VCaP (cell line): ENCODE results near the gene TPGS1.

Experiments used
- H3K27ac ChIP-seq: fragments of 450-650 bp; 2 replicates; pipeline ENCODE4 v1.5.1; 2017
- TF ChIP-seq, protein P1 (sequence below): fragments of 450-650 bp; conservative IDR thresholded peaks from 2 replicates; pipeline ENCODE4 v1.5.1; 2017; ENCODE audit warnings: mild to moderate bottlenecking, moderate library complexity

TPGS1 gene

DNA sequence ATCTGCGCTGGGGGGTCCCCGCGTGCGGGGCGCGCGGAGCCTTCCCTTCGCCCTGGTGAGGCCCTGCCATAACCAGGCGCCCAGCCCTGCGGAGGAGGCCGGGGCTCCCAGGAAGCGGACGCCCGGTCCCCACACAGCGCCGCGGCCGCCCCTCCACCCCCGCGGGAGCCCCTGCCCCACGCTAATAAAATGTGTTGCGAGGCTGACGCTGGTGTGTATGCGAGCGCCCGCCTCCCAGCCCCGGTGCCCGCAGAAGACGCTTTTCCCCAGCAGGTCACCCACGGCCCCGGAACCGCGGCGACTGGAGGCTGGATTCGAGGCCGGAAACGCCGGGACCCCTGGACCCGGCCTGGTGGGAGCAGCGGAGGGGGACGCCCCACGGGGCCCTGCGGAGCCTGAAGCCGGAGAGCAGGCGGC, 12.2 kb downstream of the TPGS1 start:
- TF ChIP-seq, protein P1, sequence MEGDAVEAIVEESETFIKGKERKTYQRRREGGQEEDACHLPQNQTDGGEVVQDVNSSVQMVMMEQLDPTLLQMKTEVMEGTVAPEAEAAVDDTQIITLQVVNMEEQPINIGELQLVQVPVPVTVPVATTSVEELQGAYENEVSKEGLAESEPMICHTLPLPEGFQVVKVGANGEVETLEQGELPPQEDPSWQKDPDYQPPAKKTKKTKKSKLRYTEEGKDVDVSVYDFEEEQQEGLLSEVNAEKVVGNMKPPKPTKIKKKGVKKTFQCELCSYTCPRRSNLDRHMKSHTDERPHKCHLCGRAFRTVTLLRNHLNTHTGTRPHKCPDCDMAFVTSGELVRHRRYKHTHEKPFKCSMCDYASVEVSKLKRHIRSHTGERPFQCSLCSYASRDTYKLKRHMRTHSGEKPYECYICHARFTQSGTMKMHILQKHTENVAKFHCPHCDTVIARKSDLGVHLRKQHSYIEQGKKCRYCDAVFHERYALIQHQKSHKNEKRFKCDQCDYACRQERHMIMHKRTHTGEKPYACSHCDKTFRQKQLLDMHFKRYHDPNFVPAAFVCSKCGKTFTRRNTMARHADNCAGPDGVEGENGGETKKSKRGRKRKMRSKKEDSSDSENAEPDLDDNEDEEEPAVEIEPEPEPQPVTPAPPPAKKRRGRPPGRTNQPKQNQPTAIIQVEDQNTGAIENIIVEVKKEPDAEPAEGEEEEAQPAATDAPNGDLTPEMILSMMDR, result no peak
- H3K27ac ChIP-seq, result no peak overlapping the region

DNA sequence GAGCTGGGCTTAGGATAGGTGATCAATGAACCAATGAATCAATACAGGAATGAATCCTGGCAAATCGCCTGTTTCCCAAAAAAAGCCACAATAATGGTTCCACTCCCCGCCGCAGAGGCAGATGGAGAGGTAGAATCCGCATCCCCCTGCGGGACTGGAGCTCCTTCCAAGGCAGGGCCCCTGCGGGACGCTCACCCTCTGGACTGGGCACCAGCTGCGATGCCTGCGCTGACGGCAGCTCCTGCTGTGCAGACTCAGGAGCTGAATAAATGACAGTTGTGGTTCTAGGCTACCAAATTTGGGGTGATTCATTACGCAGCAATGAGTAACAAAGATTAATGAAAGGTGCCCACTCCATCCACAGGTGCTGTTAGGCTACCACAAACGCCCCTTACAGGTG, 15.4 kb downstream of the TPGS1 start:
- TF ChIP-seq, protein P1, result no peak
- no peak overlapping the region for H3K27ac ChIP-seq

DNA sequence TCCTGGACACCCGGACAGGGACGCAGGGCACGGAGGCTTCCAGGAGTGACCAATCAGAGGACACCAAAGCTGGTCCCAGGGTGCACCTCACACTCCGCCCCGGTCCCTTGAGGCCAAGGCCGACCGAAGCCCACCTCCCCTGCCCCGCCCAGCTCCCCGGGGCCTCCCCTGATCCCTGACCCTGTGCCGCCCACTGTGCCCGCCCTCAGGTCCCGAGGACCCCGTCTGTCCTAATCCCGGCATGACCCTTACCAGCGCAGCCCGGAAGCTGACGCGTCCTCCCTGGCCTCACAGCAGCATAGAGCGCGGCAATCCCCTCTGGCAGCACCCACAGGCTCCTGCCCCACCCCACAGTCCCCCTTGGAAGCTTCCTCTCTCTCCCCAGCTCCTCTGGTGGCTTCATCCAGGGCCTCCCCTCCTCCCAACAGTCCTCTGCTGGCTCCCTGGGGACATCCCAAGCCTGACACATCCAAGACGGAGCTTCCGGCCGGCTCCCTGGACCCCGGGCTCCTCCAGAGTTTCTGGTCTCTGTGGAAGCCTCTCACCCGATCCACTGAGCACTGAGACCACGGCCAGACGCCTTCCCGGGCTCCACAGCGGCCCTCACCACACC, 16.9 kb downstream of the TPGS1 start:
- H3K27ac ChIP-seq, result no peak overlapping the region
- TF ChIP-seq, protein P1, result no peak

DNA sequence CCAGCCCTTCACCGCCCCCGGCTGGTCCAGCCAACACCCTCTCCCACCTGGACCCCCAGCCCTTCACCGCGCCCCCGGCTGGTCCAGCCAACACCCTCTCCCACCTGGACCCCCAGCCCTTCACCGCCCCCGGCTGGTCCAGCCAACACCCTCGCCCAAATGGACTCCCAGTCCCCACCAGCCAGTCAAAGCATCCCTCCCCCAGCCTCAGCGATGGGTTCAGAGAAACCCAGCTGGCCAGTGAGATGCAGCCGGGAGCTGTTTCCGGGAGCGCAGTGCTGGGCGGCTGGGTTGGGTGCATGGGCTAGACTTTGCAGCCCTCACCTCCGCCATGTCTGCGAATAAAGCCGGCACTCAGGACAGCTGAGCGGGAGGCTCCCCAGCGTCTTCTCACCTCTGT, 17.7 kb downstream of the TPGS1 start:
- TF ChIP-seq, protein P1, result no peak
- no peak overlapping the region for H3K27ac ChIP-seq

DNA sequence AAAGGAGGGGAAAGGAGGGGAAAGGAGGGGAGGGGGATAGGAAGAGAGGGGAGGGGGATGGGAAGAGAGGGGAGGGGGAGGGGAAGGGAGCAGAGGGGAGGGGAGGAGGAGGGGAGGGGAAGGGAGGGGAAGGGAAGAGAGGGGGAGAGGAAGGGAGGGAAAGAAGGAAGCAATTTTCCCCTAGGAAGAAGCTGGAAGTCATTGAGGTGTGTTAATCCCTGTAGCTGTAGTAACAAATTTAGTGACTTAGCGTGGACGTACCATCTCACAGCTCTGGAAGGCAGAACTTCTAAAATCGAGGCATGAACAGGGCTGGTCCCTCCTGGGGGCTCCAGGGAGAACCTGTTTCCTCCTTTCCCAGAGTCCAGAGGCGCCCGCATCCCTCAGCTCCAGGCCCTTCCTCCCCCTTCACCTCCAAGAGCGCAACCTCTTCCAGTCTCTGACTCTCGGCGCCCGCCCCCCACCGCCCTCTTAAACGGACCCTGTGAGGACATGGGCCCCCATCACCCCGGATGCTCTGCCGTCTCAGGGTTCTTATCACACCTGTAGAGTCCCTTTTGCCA, 18.6 kb downstream of the TPGS1 start:
- no peak overlapping the region for H3K27ac ChIP-seq
- TF ChIP-seq, protein P1, result no peak

DNA sequence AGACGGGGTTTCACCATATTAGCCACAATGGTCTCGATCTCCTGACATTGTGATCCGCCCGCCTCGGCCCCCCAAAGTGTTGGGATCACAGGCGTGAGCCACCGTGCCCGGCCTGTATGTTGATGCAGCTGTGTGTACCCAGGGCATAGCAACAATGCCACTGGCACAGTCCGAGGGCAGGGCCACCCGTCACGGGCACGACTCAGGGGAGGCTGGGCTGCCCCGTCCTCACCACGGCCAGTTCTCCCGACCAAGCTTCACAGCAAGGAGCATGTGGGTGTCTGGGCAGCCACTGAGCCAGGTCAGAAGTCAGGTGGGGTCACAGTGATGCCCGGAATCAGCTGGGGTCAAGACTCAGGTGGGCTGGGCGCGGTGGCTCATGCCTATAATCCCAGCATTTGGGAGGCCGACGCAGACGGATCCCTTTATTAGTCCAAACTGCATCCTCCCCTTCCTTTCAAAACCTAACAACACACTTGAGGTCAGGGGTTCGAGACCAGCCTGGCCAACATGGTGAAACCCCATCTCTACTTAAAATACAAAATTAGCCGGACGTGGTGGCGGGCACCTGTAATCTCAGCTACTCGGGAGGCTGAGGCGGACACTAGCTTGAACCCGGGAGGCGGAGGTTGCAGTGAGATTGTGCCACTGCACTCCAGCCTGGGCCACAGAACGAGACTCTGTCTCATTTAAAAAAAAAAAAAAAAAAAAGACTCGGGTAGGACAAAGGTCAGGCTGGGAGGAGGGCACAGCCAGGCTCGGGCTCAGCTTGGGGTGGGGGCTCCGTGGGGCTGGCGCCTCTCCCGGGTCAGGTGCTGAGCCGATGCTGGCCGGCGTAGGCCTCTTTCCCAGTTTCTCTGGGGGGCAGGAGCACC, 23.1 kb downstream of the TPGS1 start:
- TF ChIP-seq, protein P1, result no peak
- peak overlapping the region; percentile 92 for H3K27ac ChIP-seq

DNA sequence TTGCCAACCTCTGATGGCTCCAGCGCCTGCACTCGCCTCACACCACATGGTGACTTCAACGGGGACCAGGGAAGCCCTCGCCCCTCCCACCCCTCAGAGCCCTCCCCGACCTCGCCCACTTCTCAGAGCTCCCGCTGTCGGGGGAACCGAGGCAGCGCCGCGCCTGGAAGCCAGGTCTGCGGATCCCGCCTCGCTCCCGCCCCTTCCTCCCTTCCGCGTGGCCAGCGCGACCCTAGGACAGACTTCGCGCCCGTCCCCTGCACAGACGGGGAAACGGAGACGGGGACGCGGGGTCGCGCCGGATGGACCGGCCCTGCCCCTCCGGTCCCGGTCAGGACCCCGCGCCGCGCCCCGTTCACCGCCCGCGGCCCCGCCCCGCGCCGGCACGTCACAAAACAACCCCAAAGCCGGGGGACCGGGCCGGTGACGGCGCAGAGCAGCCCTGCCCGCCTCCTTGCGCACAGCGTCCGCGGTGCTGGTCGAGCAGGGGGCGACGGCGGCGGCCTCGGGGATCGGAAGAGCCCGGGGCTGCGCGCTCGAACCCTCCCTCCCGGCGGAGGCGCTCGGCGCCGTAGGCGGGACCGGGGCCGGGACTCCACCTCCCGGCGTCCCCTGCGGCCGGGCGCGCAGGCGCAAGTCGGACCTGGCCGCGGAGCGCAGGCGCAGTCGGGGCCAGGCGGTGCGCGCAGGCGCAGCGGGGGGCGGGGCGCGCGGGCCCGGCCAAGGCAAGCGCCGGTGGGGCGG, 23.9 kb downstream of the TPGS1 start:
- TF ChIP-seq, protein P1, result no peak
- H3K27ac ChIP-seq, result peak overlapping the region; percentile 92
